ENCODE measurements around the gene THAP7. TPM values are rescaled to one million over a fixed set of nuclear protein-coding genes. Genes with fewer than 3 reads are reported as not detected.

Gene THAP7
- total and polyA plus RNA-seq, 2 of the 4 experiments (the other 2 are of a cell fraction), result 14.2 to 19.8 TPM

- no peak for TF ChIP-seq NFE2L2 (IDR thresholded peaks at IDR 0.05; ENCODE audit: low read depth, low read length)
- no peak for TF ChIP-seq BHLHE40 (IDR thresholded peaks at IDR 0.05; ENCODE audit: low read depth, low read length)
Measured at GRCh38 chr22:20996598-20997535, 5.1 kb downstream of the THAP7 start (continued).

DNA sequence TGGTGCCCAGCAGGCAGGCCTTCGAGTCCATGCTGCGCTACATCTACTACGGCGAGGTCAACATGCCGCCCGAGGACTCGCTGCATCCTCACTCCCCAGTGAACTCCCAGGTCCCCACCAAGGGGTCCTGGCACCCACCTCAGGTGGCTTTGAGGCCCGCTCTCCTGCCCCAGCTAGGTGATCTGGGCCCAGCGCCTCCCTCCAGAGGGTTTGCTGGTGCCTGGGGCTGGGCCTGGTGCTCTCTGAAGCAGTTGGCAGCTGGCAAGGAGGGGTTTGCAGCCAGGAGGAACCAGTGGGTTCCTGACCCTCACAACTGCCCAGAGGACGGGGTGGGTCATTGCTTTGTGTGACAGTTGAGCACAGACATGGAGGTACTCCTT, 5.9 kb downstream of the THAP7 start:
- Histone ChIP-seq H2BK15ac (ENCODE audit: low read depth, low read length) (no peak overlapping the region), H3K4me3 (ENCODE audit: insufficient read depth, low read depth, low read length) (no peak overlapping the region), H4K91ac (ENCODE audit: insufficient read depth, low read depth, low read length) (no peak overlapping the region), H3K36me3 (ENCODE audit: control insufficient read depth, insufficient read depth, low read length) (peaks cover 66% of the 10 kb centered on the region), H3K4me1 (ENCODE audit: control insufficient read depth, insufficient read depth, low read length) (peaks cover 10% of the 10 kb centered on the region), H3K9me3 (ENCODE audit: control insufficient read depth, insufficient read depth, low read length) (no peaks in the 10 kb centered on the region), H2AK5ac (ENCODE audit: low read depth, low read length) (no peak overlapping the region), H2AK9ac (replicated peaks; ENCODE audit: low read depth, low read length, poor library complexity) (no peak overlapping the region), H3K9ac (ENCODE audit: low read depth, low read length) (no peak overlapping the region), H3K23ac (ENCODE audit: low read depth, low read length) (no peak overlapping the region), H2BK120ac (ENCODE audit: low read depth, low read length) (no peak overlapping the region), H3K4ac (ENCODE audit: low read depth, low read length) (no peak overlapping the region), H3K4me2 (ENCODE audit: low read depth, low read length) (no peak overlapping the region), H2BK20ac (ENCODE audit: low read depth, low read length) (no peak overlapping the region), H3K79me1 (ENCODE audit: low read depth in 1 of 2, low read length in 2 of 2) (peaks cover 9 to 28% of the 10 kb centered on the region in 2 experiments; a peak in 3 of 4 replicates), H4K20me1 (ENCODE audit: insufficient read depth, low read length) (peaks cover 9% of the 10 kb centered on the region; the same call in 1 of the 2 replicates), H2BK5ac (ENCODE audit: low read depth, low read length, poor library complexity, severe bottlenecking) (no peak overlapping the region), H3K56ac (ENCODE audit: extremely low read depth, insufficient read depth, low read length) (no peak overlapping the region), H4K5ac (ENCODE audit: low read depth, low read length) (no peak overlapping the region), H2AFZ (replicated peaks; ENCODE audit: low read length, poor library complexity) (no peak overlapping the region), H3K14ac (replicated peaks; ENCODE audit: low read depth, low read length) (no peak overlapping the region), H3K27ac (ENCODE audit: insufficient read depth, low read length) (no peak overlapping the region), H3K18ac (ENCODE audit: low read depth, low read length) (no peak overlapping the region), H3K27me3 (ENCODE audit: control insufficient read depth, insufficient read depth, low read length) (no peaks in the 10 kb centered on the region), H3K9me1 (ENCODE audit: insufficient read depth, low read length) (0 out of 2 replicates have a peak, but pooled peaks cover 4% of the 10 kb centered on the region), H4K8ac (ENCODE audit: low read depth in 2 of 2, low read length in 2 of 2) (no peak overlapping the region)
- dilution Hi-C loops (cut with HindIII; ENCODE audit: low sequenced_read_pairs, unreplicated experiment), result no loop called here
- intact Hi-C loops (cut with micrococcal nuclease), result no loop called here
- ChIA-PET POLR2A (ENCODE audit: unreplicated experiment) (no interaction called here), CTCF (no interaction called here)
- 80% methylated on average over 1 of the region's 10 CpGs; no CpG with 5 or more reads in 1 of the 2 experiments for WGBS, 2 experiments (ENCODE audit: extremely low coverage in 2 of 2, insufficient read length in 1 of 2)
- BruUV-seq (replicated peaks), result no TSS peak
- DNase-seq (no peak), ATAC-seq (ENCODE audit: low read depth) (no peak)
- TF ChIP-seq NFE2L2 (IDR thresholded peaks at IDR 0.05; ENCODE audit: low read depth, low read length) (no peak), MAZ (IDR thresholded peaks at IDR 0.05; ENCODE audit: borderline replicate concordance, low read depth, low read length) (no peak), RFX5 (IDR thresholded peaks at IDR 0.05; ENCODE audit: low read depth, low read length) (no peak), MXI1 (IDR thresholded peaks at IDR 0.05; ENCODE audit: borderline replicate concordance, low read depth, low read length) (no peak), CTCF (conservative IDR thresholded peaks at IDR 0.05; ENCODE audit: low read depth, low read length) (no peak), ELK1 (IDR thresholded peaks at IDR 0.05; ENCODE audit: borderline replicate concordance, low read depth, low read length) (no peak), RAD21 (IDR thresholded peaks at IDR 0.05; ENCODE audit: low read length) (no peak), USF2 (IDR thresholded peaks at IDR 0.05; ENCODE audit: low read depth, low read length) (no peak), MAFK (IDR thresholded peaks at IDR 0.05; ENCODE audit: low read depth, low read length) (no peak), RCOR1 (IDR thresholded peaks at IDR 0.05; ENCODE audit: insufficient replicate concordance, low read length) (no peak), CHD1 (IDR thresholded peaks at IDR 0.05; ENCODE audit: low read depth, low read length) (no peak)
- in situ Hi-C loops (cut with MboI; ENCODE audit: low sequenced_read_pairs), result no loop called here
